Islet precursor cell (in vitro differentiated cells): ENCODE results near the gene GUCA2B.

Experiments
- DNase-seq: peaks from one replicate; pipeline ENCODE4 v3.0.0-alpha.2; 2018

GUCA2B gene

GRCh38 chr1:42168763-42169162 lies 15.6 kb downstream of the GUCA2B start:
- no peak for DNase-seq

DNA sequence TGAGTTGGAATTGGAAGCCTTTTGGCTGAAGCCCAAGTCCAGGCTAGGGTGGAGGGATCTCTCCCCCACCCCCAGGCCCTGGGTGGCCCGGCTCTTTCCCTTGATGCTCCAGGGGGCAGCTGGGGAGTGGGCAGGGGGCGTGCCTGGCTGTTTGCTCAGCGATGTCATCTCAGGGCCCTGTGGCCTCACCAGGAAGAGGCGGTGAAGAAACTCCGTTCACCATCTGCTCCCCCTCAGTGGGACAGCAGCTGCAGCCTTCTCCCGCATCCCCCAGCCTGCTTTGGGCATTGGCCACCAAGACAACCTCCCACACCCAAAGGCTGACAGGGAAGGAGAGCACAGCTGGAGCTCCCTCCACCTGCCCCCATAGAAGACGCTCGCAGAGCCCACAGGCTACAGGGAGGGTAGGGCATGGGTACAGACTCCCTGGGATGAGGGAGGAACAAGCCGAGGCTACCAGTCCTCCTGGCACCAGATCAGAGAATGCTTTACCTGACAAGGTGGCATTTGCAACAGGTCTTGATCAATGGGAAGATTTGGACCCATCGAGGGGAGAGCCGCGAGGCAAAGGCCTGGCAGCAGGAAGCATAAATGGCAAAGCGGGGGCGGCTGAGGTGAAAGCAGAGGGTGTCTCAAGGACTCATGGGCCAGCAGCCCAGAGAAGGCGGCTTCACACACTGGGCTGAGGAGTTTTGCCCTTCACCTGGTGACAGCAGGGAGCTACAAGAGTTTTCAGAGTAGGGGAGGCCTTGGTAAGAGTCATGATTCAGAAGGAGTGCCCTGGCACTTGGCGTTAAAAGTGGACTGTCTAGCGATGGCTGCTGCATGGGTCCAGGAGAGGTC lies 17.8 kb downstream of the GUCA2B start:
- peak; percentile 67 for DNase-seq

DNA sequence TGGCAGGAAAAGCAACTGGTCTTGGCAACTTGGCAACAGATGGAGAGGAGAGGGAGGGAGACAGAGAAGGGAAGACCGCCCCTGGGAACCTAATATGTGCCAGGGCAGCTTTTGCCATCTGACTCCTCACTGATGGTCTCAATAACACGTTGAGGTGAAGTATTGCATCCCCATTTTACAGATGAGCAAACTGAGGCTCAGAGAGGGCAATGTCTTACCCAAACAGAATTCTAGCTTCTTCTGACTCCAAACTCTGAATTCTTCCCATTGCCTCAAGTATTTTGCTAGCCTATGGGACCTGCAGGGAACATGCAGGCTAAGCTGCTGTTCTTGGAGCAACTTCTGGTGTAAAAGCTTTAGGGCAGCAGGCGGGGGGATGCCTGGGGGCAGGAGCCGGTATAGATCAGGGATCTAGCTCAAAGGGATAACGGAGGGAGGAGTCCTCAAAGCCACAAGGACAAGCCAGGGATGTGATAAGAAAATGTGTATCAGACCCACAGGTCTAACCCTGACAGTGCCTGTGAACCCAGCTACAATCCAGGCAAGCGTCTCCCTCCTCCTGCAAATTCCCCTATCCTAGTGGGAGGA lies 18.6 kb downstream of the GUCA2B start:
- DNase-seq: peak; percentile 49

DNA sequence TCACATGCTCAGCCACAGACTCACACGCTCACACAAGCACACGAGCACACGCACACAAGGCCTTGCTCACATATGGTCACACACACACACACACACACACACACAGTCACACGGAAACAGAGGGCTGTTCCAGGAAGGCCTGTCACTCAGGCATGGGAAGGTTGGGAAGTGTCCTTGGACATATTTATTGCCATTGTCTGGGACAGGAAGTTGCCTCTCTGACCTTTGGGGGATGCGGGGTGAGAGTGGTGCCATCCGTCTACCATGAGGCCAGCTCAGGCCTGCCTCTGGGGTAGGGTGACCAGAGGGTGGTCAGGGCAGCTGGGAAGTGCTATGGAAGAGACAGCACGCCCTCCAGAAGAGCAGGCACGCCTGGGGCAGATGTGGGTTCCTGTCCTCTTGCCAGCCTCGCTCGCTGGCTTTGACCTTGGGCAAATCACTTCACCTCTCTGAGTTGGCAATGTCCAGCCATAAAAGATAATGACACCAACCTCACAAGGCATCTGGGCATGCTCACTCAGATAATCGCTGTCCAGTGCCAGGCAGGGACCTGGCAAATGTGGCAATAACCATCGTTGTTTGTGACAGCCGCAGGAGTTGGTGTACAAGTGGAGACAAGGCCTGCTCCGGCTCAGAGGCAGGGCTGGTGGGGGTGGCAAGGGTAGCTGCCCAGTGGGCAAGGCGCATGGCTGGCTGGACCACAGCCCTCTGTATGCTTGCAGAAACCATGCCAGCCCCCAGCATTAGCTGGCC lies 19.3 kb downstream of the GUCA2B start:
- DNase-seq: peak; percentile 51

GRCh38 chr1:42173155-42173933 lies 20.1 kb downstream of the GUCA2B start:
- DNase-seq: peak; percentile 84

DNA sequence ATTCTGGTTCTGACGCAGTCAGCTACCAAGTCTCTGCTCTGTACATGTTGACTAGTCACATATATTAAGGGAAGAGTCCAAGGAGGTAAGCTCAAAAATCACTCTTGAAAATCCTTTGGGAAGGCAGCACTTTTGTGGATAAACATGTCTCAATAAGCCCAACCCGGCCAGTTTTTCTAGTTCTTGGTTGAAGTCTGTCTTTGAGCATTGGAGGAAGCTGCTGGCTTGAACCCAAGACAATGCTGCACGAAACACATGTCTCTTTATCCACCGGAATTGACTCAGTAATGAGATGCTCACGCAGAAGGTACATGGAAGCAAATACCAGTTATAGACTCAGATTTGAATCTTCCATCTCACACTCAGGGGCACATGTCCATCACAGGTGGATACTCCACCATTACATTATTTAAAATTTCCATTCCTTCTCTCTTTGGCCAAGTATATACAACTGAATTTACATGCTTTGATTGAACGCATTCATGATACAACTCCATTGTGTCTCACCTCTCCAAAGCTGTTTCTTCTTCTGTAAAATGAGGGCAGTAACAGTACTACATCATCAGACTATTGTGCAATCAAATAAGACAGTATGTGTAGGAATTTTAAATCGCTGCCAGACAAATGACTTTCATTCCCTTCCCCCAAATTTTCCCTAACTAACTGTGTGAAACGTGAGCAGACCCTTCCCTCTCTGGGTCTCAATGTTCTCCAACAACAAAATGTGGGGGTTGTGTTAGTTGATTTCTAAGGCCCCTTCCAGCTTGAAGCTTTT lies 20.9 kb downstream of the GUCA2B start:
- no peak for DNase-seq

DNA sequence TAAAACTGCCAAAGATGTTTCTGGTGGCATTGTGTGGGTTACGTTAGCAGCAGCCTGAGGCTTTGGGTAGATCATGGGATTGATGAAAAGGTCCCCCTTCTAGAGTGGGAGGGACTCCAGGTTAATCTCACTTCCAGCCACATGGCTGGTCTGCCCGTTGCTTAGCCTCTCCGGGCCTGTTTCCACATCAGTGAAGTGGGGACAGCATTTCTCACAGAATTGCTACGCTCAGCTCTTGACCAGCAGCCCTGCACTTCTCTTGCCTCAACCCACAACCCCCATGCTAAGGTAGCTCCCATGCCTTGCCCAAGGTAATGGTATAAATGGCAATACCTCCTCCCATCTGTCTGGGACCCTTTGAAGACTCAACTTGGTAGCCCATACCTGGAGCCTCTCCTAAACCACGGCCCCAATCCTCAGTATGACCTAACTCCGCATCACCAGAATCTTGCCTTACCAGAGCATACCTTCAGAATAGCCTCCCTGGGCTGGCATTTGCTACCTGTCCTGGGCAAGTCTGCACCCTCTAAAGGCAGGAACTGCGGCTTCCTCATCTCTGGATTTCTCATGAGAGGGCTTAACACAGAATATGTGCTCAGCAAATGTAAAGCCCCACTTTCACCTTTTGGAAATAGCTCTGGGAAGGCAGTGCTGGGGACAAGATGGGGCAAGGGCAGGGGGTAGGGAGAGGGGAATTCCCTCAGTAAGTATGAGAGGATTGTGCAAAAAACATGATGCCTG lies 22.3 kb downstream of the GUCA2B start:
- DNase-seq: peak; percentile 47

GRCh38 chr1:42176902-42177519 lies 23.8 kb downstream of the GUCA2B start:
- peak; percentile 70 for DNase-seq

- peak; percentile 83 for DNase-seq
Observed at GRCh38 chr1:42177541-42177981, 24.4 kb downstream of the GUCA2B start.

- DNase-seq: peak; percentile 77
Observed at GRCh38 chr1:42178249-42178648, 25.0 kb downstream of the GUCA2B start.

DNA sequence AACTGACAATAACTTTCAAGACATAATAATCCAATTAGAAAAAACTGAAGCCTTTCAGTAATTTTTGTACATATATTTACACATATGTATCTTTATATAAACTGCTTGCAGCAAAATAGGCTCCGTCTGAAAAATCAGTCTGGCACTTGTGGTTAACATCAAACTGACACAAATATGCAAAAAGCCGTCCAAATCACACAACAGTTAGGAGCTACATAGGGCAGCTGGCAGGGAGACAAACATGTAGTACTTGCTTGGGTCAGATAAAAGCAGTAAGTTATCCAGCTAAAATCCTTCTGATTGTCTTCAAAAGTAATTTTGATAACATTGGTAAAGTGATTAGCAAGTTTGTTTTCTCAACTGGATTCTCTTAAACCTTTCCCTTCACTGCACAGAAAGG lies 26.1 kb downstream of the GUCA2B start:
- DNase-seq: no peak

GRCh38 chr1:42179900-42180329 lies 26.7 kb downstream of the GUCA2B start:
- DNase-seq: no peak

DNA sequence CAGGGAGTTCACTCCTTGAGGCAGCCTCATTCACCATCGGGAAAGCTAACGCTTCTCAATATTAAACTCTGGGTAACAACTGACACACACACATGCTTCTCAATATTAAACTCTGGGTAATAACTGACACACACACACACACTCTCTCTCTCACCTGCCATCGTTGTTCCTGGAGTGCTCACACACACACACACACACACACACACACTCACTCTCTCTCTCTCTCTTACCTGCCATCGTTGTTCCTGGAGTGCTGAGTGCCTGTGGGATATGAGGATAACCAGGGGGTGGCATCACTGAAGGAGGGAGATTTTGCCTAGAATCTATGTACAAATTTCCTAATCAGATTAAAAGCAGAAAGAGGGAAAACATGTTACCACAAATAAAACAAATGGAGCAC lies 28.5 kb downstream of the GUCA2B start:
- DNase-seq: no peak

- no peak for DNase-seq
Observed at GRCh38 chr1:42183210-42183956, 30.2 kb downstream of the GUCA2B start.

GRCh38 chr1:42183957-42184268 lies 30.7 kb downstream of the GUCA2B start:
- DNase-seq: no peak

DNA sequence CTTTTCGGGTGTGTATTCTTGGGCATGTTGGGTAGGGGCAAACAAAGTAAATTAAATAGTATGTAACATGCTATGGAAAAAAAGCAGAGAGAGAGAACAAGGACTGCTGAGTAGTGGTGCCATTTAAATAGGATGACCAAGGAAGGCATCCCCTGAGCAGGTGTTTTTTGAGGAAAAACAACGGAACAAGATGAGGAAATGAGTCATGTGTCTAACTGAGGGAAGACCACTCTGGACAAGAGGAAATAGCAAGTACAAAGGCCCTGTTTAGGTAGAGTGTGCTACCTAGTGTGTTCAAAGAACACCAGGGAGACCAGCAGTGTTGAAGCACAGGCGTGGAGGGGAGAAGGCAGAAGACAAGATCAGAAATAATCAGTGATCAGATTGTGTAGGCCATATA lies 31.4 kb downstream of the GUCA2B start:
- DNase-seq: no peak

- DNase-seq: no peak
Observed at GRCh38 chr1:42186152-42186551, 32.9 kb downstream of the GUCA2B start.

- no peak for DNase-seq
Observed at GRCh38 chr1:42189931-42190853, 37.0 kb downstream of the GUCA2B start.

GRCh38 chr1:42191319-42191718 lies 38.1 kb downstream of the GUCA2B start:
- DNase-seq: no peak
